PFSK-1 (cell line): ENCODE data around the gene SEMA3D.
A peak's percentile ranks its signal among the peaks of the same experiment; 100 is the strongest.

Experiments used
- FOXP2 ChIP-seq: optimal IDR thresholded peaks from 2 replicates; pipeline ENCODE3; 2011; ENCODE audit warnings: borderline replicate concordance, control low read depth, inconsistent platforms; ENCODE audit not compliant: insufficient read depth; ENCODE audit errors: extremely low read length, extremely low read depth
- POLR2AphosphoS5 ChIP-seq: IDR thresholded peaks from 2 replicates; pipeline ENCODE4 v1.6.1; 2012; ENCODE audit warnings: low read depth, mild to moderate bottlenecking, control low read depth, low read length, moderate library complexity
- SIN3A ChIP-seq: IDR thresholded peaks from 2 replicates; pipeline ENCODE4 v1.6.1; 2012; ENCODE audit warnings: mild to moderate bottlenecking, low read length, moderate library complexity, borderline replicate concordance; ENCODE audit not compliant: insufficient read depth
- TAF1 ChIP-seq: IDR thresholded peaks from 2 replicates; pipeline ENCODE4 v1.6.1; 2012; ENCODE audit warnings: low read length, control low read depth, borderline replicate concordance; ENCODE audit not compliant: insufficient read depth
- TF ChIP-seq, protein P1 (sequence below), 2 experiments: IDR thresholded peaks; 2 replicates each; pipeline versions ENCODE4 v1.6.1 to v1.8.0; 2011 to 2012; ENCODE audit warnings: low read depth in 2 of 2, low read length in 2 of 2, control low read depth in 1 of 2, inconsistent platforms in 1 of 2, mild to moderate bottlenecking in 1 of 2, moderate library complexity in 1 of 2; ENCODE audit not compliant: insufficient read depth in 1 of 2

SEMA3D gene

DNA sequence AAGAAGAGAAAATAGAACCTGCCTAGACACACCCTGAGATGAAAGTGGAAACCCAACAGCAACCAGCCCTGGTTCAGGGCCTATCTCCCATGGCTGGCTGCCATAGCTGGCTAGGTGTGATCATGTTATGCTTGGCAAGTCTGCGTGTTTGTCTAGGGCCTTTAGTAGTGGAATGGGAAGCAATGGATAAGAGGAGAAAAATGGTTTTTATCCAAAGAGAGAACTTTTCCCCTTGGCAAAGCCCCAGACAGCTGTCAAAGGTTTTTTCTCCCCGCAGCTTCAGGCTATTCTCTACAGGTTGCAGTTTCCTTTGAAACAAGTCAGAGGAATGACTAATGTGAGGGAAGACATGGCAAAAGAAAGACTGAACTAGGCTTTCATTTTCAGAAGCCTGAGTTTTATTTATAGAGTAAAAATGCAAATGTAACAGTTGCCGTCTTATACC is 161.5 kb downstream of the SEMA3D start:
- TF ChIP-seq POLR2AphosphoS5: no peak
- TF ChIP-seq, protein P1, sequence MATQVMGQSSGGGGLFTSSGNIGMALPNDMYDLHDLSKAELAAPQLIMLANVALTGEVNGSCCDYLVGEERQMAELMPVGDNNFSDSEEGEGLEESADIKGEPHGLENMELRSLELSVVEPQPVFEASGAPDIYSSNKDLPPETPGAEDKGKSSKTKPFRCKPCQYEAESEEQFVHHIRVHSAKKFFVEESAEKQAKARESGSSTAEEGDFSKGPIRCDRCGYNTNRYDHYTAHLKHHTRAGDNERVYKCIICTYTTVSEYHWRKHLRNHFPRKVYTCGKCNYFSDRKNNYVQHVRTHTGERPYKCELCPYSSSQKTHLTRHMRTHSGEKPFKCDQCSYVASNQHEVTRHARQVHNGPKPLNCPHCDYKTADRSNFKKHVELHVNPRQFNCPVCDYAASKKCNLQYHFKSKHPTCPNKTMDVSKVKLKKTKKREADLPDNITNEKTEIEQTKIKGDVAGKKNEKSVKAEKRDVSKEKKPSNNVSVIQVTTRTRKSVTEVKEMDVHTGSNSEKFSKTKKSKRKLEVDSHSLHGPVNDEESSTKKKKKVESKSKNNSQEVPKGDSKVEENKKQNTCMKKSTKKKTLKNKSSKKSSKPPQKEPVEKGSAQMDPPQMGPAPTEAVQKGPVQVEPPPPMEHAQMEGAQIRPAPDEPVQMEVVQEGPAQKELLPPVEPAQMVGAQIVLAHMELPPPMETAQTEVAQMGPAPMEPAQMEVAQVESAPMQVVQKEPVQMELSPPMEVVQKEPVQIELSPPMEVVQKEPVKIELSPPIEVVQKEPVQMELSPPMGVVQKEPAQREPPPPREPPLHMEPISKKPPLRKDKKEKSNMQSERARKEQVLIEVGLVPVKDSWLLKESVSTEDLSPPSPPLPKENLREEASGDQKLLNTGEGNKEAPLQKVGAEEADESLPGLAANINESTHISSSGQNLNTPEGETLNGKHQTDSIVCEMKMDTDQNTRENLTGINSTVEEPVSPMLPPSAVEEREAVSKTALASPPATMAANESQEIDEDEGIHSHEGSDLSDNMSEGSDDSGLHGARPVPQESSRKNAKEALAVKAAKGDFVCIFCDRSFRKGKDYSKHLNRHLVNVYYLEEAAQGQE (IDR thresholded peaks at IDR 0.05; ENCODE audit: insufficient read depth in 1 of 2, low read depth in 2 of 2, low read length in 2 of 2): peak in 1 of 2 experiments; percentile 30; a peak in 1 of 4 replicates
- no peak for TF ChIP-seq SIN3A
- no peak for TF ChIP-seq FOXP2
- TF ChIP-seq TAF1: no peak

DNA sequence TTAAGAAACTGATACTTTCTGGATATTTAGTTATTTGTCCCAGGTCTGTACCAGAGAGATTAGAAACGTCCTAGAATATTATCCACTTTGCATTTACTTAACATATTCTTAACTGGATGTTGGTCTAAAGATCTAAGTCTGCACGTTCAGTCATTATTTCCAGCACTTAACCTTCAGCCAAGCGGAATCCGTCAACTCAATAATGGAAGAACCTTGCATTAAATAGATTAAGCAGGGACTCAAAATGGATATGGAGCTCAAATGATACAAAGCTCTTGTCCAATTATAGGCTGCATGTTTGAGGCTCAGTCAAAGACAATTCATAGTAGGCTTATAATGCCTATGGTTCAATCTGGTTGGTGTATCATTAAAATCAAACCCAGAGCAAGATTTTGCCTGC is 162.9 kb downstream of the SEMA3D start:
- TF ChIP-seq SIN3A (no peak), TAF1 (no peak), FOXP2 (no peak), POLR2AphosphoS5 (no peak)
- TF ChIP-seq, protein P1 (IDR thresholded peaks at IDR 0.05; ENCODE audit: insufficient read depth in 1 of 2, low read depth in 2 of 2, low read length in 2 of 2): no peak

DNA sequence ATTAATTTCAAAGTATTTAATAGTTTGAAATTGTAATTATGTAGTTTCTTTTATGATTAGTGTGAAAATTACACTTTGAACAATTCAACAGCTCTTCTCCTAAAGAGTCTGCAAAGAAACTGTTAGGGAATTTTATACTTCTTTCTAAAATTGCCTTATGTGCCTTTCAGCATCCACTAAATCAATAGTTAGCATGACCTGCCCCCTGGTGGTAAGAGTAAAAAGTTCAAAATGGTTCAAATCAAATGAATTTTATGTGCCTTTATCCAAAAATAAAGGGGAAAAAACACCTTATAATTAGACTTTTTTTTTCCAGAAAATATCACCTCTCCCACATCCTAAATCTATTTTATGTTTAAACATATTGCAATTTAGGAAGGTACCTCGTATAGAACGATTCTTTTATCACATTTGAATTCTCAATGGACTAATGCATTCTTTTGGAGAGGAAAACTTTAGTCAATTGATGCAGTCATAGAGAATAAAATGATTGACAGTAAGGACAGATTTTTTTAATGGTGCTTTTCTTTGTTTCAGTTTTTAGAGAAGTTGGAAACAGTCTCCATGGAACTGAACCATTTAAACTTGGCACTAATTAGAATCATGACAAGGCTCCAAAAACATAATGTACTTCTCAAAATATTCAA is 163.7 kb downstream of the SEMA3D start:
- TF ChIP-seq SIN3A: no peak
- TF ChIP-seq POLR2AphosphoS5: no peak
- TF ChIP-seq TAF1: no peak
- TF ChIP-seq FOXP2: no peak

DNA sequence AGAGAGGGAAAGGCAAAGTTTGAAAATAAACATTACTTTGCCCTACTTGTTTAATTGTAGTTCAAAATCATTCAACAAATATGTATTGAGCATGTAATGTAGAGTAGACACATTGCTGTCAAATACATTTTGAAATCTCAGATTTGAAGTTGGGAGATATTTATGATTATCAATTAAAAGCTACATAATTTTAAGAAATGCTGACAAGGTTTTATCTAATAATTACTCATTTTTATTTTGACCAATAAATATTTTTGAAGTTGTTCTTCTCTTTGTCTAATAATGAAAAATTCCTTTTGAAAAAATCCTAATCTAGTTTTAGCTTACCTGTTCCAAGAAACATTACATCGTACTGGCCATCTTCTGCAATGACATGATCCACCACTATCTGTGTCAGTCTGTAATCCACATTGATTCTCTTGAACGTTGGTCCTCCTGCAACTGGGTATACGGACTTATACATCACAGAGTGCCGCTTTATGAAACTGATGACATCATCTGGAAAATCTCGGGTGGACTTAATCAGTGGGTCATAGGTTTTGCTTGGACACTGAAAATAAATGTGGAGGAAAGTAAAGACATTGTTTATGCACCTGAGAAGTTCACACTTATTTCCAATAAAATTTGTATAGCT is 164.7 kb downstream of the SEMA3D start:
- no peak for TF ChIP-seq TAF1
- TF ChIP-seq, protein P1 (IDR thresholded peaks at IDR 0.05; ENCODE audit: insufficient read depth in 1 of 2, low read depth in 2 of 2, low read length in 2 of 2): no peak
- no peak for TF ChIP-seq POLR2AphosphoS5

DNA sequence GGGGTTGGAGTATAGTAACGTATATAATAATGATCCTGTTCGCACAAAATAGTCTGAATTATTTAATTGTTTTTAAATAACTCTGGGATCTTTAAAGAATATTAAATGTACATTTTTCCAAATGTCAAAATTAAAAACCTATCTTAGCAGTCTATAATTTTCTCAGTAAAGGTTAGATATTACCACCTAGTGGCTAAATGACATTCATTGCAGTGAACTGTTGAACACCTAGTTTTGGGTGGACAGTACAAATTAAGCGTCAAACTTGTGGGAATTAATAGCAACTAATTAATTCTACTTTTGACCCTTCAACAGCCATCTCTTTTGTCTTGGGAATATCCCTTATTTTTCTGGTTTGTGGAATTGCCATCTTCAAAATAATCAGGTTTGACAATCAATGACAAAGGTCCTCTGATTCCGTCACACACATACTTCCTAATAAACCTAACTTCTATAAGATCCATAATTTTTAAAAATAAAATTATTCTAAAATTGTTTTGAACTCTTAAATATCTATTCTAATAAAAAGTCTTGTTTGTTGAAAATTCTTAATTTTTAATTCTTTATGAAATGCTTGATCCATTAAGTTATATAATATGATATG is 165.7 kb downstream of the SEMA3D start:
- TF ChIP-seq FOXP2: no peak
- TF ChIP-seq, protein P1 (IDR thresholded peaks at IDR 0.05; ENCODE audit: insufficient read depth in 1 of 2, low read depth in 2 of 2, low read length in 2 of 2): no peak
- no peak for TF ChIP-seq SIN3A
- no peak for TF ChIP-seq POLR2AphosphoS5
- no peak for TF ChIP-seq TAF1
